ENCODE data around the gene SCN10A. TPM values are rescaled to one million over a fixed set of nuclear protein-coding genes. Genes with fewer than 3 reads are reported as not detected.

The SCN10A gene
- total RNA-seq, 4 donors from 2014 or later: not detected

DNA sequence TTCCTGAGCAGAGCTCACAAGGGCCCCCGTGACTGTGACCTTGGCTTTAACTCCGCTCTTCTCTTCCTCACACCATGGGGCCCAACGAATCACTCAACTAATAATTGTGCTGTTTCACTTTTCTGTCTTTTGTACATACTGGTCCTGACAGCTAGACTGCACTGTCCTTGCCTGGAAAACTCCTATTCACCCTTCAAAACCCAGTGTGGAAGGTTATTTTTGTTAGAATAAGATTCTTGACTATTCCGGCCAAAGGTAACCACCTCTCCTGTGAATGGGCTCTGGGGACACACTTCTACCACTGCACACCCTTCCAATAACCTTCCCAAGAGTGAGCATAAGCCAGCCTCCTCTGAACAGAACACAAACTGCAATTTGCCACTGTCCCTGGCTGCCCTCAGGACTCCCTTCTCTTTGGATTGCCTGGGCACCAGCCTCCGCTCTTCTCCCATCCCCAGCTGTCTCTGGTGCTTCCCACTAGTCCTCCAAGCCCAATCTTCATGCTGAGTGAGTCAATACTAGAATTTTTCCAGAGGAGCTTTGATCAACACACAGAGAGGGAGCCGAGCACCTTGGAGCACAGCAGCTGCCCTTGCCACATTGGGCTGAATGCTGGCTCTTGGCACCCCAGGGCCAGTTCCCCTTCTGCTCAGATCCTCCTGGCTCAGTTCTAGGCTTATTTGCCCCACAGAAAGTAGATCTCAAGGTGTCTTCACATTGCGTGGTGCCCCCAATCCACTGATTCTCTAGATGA is 168.6 kb downstream of the SCN10A start:
- Histone ChIP-seq H3K9me3 (no peaks in the 10 kb centered on the region), H3K36me3 (no peaks in the 10 kb centered on the region), H3K4me3 (no peak overlapping the region), H3K27me3 (peaks cover 45% of the 10 kb centered on the region), H3K27ac (no peak overlapping the region), H3K4me1 (peaks cover 4 to 13% (median 7%) of the 10 kb centered on the region in 4 donors)
- WGBS, 2 donors (ENCODE audit: low coverage in 1 of 2): 86 to 100% methylated on average over 1 to 7 of the region's 7 CpGs
- in situ Hi-C loops (cut with MboI; ENCODE audit: low pct_ligation_motif_present in 1 of 4, low pct_unique_long_range_greater_than_20kb in 1 of 4, low sequenced_read_pairs in 3 of 4): loop anchor here in 2 of 4 donors (5.0 to 10.0 kb wide), 2 partner anchors 123 to 125 kb away; no protein-coding TSS in a partner anchor
- no peak for TF ChIP-seq POLR2AphosphoS5 (IDR thresholded peaks at IDR 0.05)
- TF ChIP-seq CTCF (IDR thresholded peaks at IDR 0.05): no peak
- no peak for TF ChIP-seq EP300 (IDR thresholded peaks at IDR 0.05; ENCODE audit: low read depth)
- no peak for TF ChIP-seq POLR2A (IDR thresholded peaks at IDR 0.05)
- intact Hi-C loops (cut with DNase I; ENCODE audit: low total_unique reads): loop anchor here (5.0 kb wide), 1 partner anchor 115 kb away; no protein-coding TSS in a partner anchor
- DNase-seq: no peak

Other genes starting within 250 kb of the SCN10A start
- under 1 TPM in 2 of 4 donors, not detected in 2; 0.16 to 0.27 TPM for gene SCN5A, start 166.5 kb downstream of the SCN10A start, total RNA-seq
- gene SCN11A, start 235.7 kb upstream of the SCN10A start, total RNA-seq: 1 to 10 TPM in 1 of 4 donors, under 1 TPM in 3; 0.27 to 1.9 (median 0.36) TPM
- gene WDR48, start 235.8 kb upstream of the SCN10A start, total RNA-seq: 10 to 100 TPM; 31.0 to 47.6 (median 36.2) TPM

Data from transverse colon (tissue), 4 donors.